HepG2 (cell line): ENCODE results near the gene ASB3. TPM values are rescaled to one million over a fixed set of nuclear protein-coding genes. Genes with fewer than 3 reads are reported as not detected.

Experiments used
- ATF4 ChIP-seq, 2 experiments: fragments of 450-650 bp in 1 of 2; sonication (generic) in 1 of 2; formaldehyde crosslinking; IDR thresholded peaks; 2 replicates each; pipeline versions ENCODE4 v1.5.0 to v1.8.0; 2020 to 2022; ENCODE audit warnings: mild to moderate bottlenecking in 1 of 2, missing genetic modification reagents in 1 of 2
- FIP1L1 ChIP-seq: fragments of 200-400 bp; formaldehyde crosslinking; IDR thresholded peaks from 2 replicates; pipeline ENCODE4 v1.6.1; 2018; ENCODE audit warnings: low read depth, mild to moderate bottlenecking, low read length, moderate library complexity, borderline replicate concordance; ENCODE audit not compliant: insufficient read depth
- FLYWCH1 ChIP-seq: sonication (generic); formaldehyde crosslinking; IDR thresholded peaks from 2 replicates; pipeline ENCODE4 v1.8.1; 2023; ENCODE audit warnings: mild to moderate bottlenecking, missing genetic modification reagents
- HOXD1 ChIP-seq: sonication (generic); formaldehyde crosslinking; IDR thresholded peaks from 2 replicates; pipeline ENCODE4 v1.5.0; 2020; ENCODE audit warnings: missing genetic modification reagents
- IKZF5 ChIP-seq: IDR thresholded peaks from 2 replicates; pipeline ENCODE4 v1.6.1; 2018; ENCODE audit warnings: missing genetic modification reagents, mild to moderate bottlenecking, missing compliant biosample characterization
- MAF1 ChIP-seq: sonication (generic); formaldehyde crosslinking; IDR thresholded peaks from 2 replicates; pipeline ENCODE4 v1.5.0; 2020; ENCODE audit warnings: missing genetic modification reagents, borderline replicate concordance
- MAZ ChIP-seq, 2 experiments: sonication (generic) in 1 of 2; formaldehyde crosslinking in 1 of 2; IDR thresholded peaks; 2 replicates each; pipeline versions ENCODE4 v1.5.0 to v1.6.1; 2012 to 2020; ENCODE audit warnings: low read depth in 2 of 2, mild to moderate bottlenecking in 2 of 2, borderline replicate concordance in 1 of 2, improper control_type of control experiment in 1 of 2, low read length in 1 of 2, missing genetic modification reagents in 1 of 2, moderate library complexity in 1 of 2
- MLXIP ChIP-seq: sonication (generic); formaldehyde crosslinking; IDR thresholded peaks from 2 replicates; pipeline ENCODE4 v1.9.0; 2021; ENCODE audit warnings: missing genetic modification reagents, borderline replicate concordance
- NR3C1 ChIP-seq: sonication (generic); formaldehyde crosslinking; IDR thresholded peaks from 2 replicates; pipeline ENCODE4 v1.4.0; 2020; ENCODE audit warnings: missing genetic modification reagents
- PRPF4 ChIP-seq: fragments of 200-400 bp; formaldehyde crosslinking; IDR thresholded peaks from 2 replicates; pipeline ENCODE4 v1.6.1; 2016; ENCODE audit warnings: low read length, low read depth; ENCODE audit not compliant: poor library complexity, severe bottlenecking
- ZBTB1 ChIP-seq: sonication (generic); formaldehyde crosslinking; IDR thresholded peaks from 2 replicates; pipeline ENCODE4 v1.4.0; 2020; ENCODE audit warnings: missing genetic modification reagents, borderline replicate concordance
- ZBTB44 ChIP-seq: sonication (generic); formaldehyde crosslinking; IDR thresholded peaks from 2 replicates; pipeline ENCODE4 v1.4.0; 2020; ENCODE audit warnings: missing genetic modification reagents
- ZKSCAN5 ChIP-seq: sonication (generic); formaldehyde crosslinking; IDR thresholded peaks from 2 replicates; pipeline ENCODE4 v1.5.1; 2020; ENCODE audit warnings: mild to moderate bottlenecking, missing genetic modification reagents
- ZNF124 ChIP-seq: sonication (generic); formaldehyde crosslinking; IDR thresholded peaks from 2 replicates; pipeline ENCODE4 v1.4.0; 2020; ENCODE audit warnings: missing genetic modification reagents
- ZNF446 ChIP-seq: sonication (generic); formaldehyde crosslinking; IDR thresholded peaks from 2 replicates; pipeline ENCODE4 v1.5.0; 2020; ENCODE audit warnings: mild to moderate bottlenecking, missing genetic modification reagents
- ZNF704 ChIP-seq: sonication (generic); formaldehyde crosslinking; IDR thresholded peaks from 2 replicates; pipeline ENCODE4 v1.8.1; 2023; ENCODE audit warnings: mild to moderate bottlenecking, inconsistent platforms, moderate library complexity, missing genetic modification reagents, borderline replicate concordance
- ZNF775 ChIP-seq: sonication (generic); formaldehyde crosslinking; IDR thresholded peaks from 2 replicates; pipeline ENCODE4 v1.4.0; 2020; ENCODE audit warnings: missing genetic modification reagents, mild to moderate bottlenecking, moderate library complexity, borderline replicate concordance
- ZSCAN21 ChIP-seq: sonication (generic); formaldehyde crosslinking; IDR thresholded peaks from 2 replicates; pipeline ENCODE4 v1.8.0; 2022; ENCODE audit warnings: mild to moderate bottlenecking, missing genetic modification reagents, moderate library complexity, borderline replicate concordance
- polyA plus RNA-seq, 8 experiments: library from polyadenylated mRNA; depleted of rRNA in 3 of 8; stranded (reverse) in 7 of 8; unstranded in 1 of 8; fragments of >200 nt; fragmentation: Illumina TruSeq in 4 of 8; extraction: Trizol in 4 of 8; gene quantifications; 2 replicates each; pipeline versions ENCODE4 v1.2.1 to v1.2.3, GENCODE V29; 2011 to 2016; ENCODE audit warnings: low read depth in 4 of 8, missing spikeins in 1 of 8, mixed read lengths in 1 of 8; ENCODE audit not compliant: insufficient read depth in 1 of 8
- total RNA-seq, 5 experiments: library from RNA; depleted of rRNA; stranded (reverse); fragments of >200 nt; fragmentation: Illumina TruSeq; extraction: Trizol; gene quantifications; 2 replicates each; pipeline ENCODE4 v1.2.3, GENCODE V29; 2016; ENCODE audit warnings: low read depth in 1 of 5

The ASB3 gene
- total and polyA plus RNA-seq, 2 of the 13 experiments (the other 11 are each of a cell fraction or from before 2014, with no cell fraction given): 40.1 to 41.8 TPM

GRCh38 chr2:53786705-53787613 lies at the start of gene ASB3, which contains the start of gene ERLEC1 (continued):
- peak; percentile 95 for TF ChIP-seq ZBTB44
- 0 out of 2 replicates have a peak, but pooled peaks have one; percentile 60 for TF ChIP-seq MLXIP (CRISPR knock-in tag)
- TF ChIP-seq ZBTB1 (CRISPR knock-in tag): no peak
- TF ChIP-seq IKZF5 (CRISPR knock-in tag): peak; percentile 92
- peak; percentile 96 for TF ChIP-seq ZNF124
- no peak for TF ChIP-seq ZNF775 (CRISPR knock-in tag)
- TF ChIP-seq ZKSCAN5 (CRISPR knock-in tag): no peak
- TF ChIP-seq MAZ (IDR thresholded peaks at IDR 0.05; ENCODE audit: borderline replicate concordance, low read depth, low read length): peak; percentile 97
- TF ChIP-seq MAZ (CRISPR knock-in tag; IDR thresholded peaks at IDR 0.05; ENCODE audit: low read depth): peak; percentile 99
- TF ChIP-seq ZSCAN21 (CRISPR knock-in tag): peak; percentile 54
- TF ChIP-seq MAF1 (CRISPR knock-in tag): peak; percentile 94
- no peak for TF ChIP-seq ZNF704 (CRISPR knock-in tag)
- TF ChIP-seq ZNF446 (CRISPR knock-in tag): peak; percentile 82; the same call in 1 of the 2 replicates
- TF ChIP-seq FIP1L1: no peak
- TF ChIP-seq NR3C1 (CRISPR knock-in tag): no peak
- no peak for TF ChIP-seq PRPF4
- TF ChIP-seq HOXD1 (CRISPR knock-in tag): peak; percentile 98; the same call in 1 of the 2 replicates
- peak in 1 of 2 experiments; percentile 48; a peak in 2 of 4 replicates for TF ChIP-seq ATF4 (CRISPR knock-in tag; IDR thresholded peaks at IDR 0.05)
- no peak for TF ChIP-seq FLYWCH1 (CRISPR knock-in tag)
